SK-N-SH treated with all-trans-retinoic acid at 6 μM for 48 hours (cell line): ENCODE measurements around the gene COL23A1.

Experiments
- ATAC-seq: fragments of 200-7000 bp; cut with Tn5 transposase; 3 replicates; pipeline ENCODE4 v1.9.1; 2020; ENCODE audit warnings: mild to moderate bottlenecking, moderate library complexity
- ARNTL ChIP-seq: fragments of 450-650 bp; formaldehyde crosslinking; IDR thresholded peaks from 2 replicates; pipeline ENCODE4 v1.5.0; 2020; ENCODE audit warnings: low read depth, mild to moderate bottlenecking, moderate library complexity, borderline replicate concordance
- BACH2 ChIP-seq: fragments of 250-450 bp; sonication (Bioruptor Pico); IDR thresholded peaks from 2 replicates; pipeline ENCODE4 v1.9.0; 2021; ENCODE audit warnings: mild to moderate bottlenecking, borderline replicate concordance
- CREB5 ChIP-seq: fragments of 250-450 bp; sonication (Bioruptor Pico); IDR thresholded peaks from 2 replicates; pipeline ENCODE4 v1.5.1; 2020; ENCODE audit warnings: low read depth, mild to moderate bottlenecking, moderate library complexity
- CSDC2 ChIP-seq: fragments of 250-450 bp; sonication (Bioruptor Pico); IDR thresholded peaks from 2 replicates; pipeline ENCODE4 v1.5.0; 2020; ENCODE audit warnings: mild to moderate bottlenecking, moderate library complexity
- CSRNP3 ChIP-seq: fragments of 250-450 bp; sonication (Bioruptor Pico); IDR thresholded peaks from 2 replicates; pipeline ENCODE4 v1.5.1; 2021; ENCODE audit warnings: mild to moderate bottlenecking, moderate library complexity
- ESRRG ChIP-seq: fragments of 250-450 bp; sonication (Bioruptor Pico); IDR thresholded peaks from 2 replicates; pipeline ENCODE4 v1.6.1; 2021; ENCODE audit warnings: mild to moderate bottlenecking
- GLIS3 ChIP-seq: fragments of 250-450 bp; sonication (Bioruptor Pico); IDR thresholded peaks from 2 replicates; pipeline ENCODE4 v1.5.0; 2020; ENCODE audit warnings: mild to moderate bottlenecking, moderate library complexity
- ISL1 ChIP-seq: fragments of 250-450 bp; sonication (Bioruptor Pico); IDR thresholded peaks from 2 replicates; pipeline ENCODE4 v2.1.2; 2022; ENCODE audit warnings: mild to moderate bottlenecking, moderate library complexity
- OSR1 ChIP-seq: fragments of 250-450 bp; sonication (Bioruptor Pico); IDR thresholded peaks from 2 replicates; pipeline ENCODE4 v1.8.0; 2022; ENCODE audit warnings: moderate library complexity, mild to moderate bottlenecking, inconsistent platforms
- PATZ1 ChIP-seq: fragments of 250-450 bp; sonication (Bioruptor Pico); IDR thresholded peaks from 2 replicates; pipeline ENCODE4 v1.8.0; 2020; ENCODE audit warnings: mild to moderate bottlenecking, moderate library complexity, borderline replicate concordance
- PPARA ChIP-seq: fragments of 250-450 bp; sonication (Bioruptor Pico); IDR thresholded peaks from 2 replicates; pipeline ENCODE4 v1.5.0; 2020; ENCODE audit warnings: mild to moderate bottlenecking, borderline replicate concordance
- RARB ChIP-seq: fragments of 250-450 bp; sonication (Bioruptor Pico); IDR thresholded peaks from 2 replicates; pipeline ENCODE4 v1.8.0; 2021; ENCODE audit warnings: mild to moderate bottlenecking, moderate library complexity
- SNAI2 ChIP-seq: fragments of 250-450 bp; sonication (Bioruptor Pico); IDR thresholded peaks from 2 replicates; pipeline ENCODE4 v1.5.0; 2020; ENCODE audit warnings: mild to moderate bottlenecking, moderate library complexity
- TCF4 ChIP-seq: fragments of 250-450 bp; sonication (Bioruptor Pico); IDR thresholded peaks from 2 replicates; pipeline ENCODE4 v1.8.0; 2021; ENCODE audit warnings: mild to moderate bottlenecking, moderate library complexity, borderline replicate concordance
- TOX ChIP-seq: fragments of 250-450 bp; sonication (Bioruptor Pico); IDR thresholded peaks from 2 replicates; pipeline ENCODE4 v1.8.0; 2021; ENCODE audit warnings: mild to moderate bottlenecking, moderate library complexity, borderline replicate concordance
- TSHZ2 ChIP-seq: fragments of 250-450 bp; sonication (Bioruptor Pico); IDR thresholded peaks from 2 replicates; pipeline ENCODE4 v1.5.0; 2020; ENCODE audit warnings: mild to moderate bottlenecking, moderate library complexity
- ZC3H10 ChIP-seq: fragments of 250-450 bp; sonication (Bioruptor Pico); IDR thresholded peaks from 2 replicates; pipeline ENCODE4 v1.5.1; 2021; ENCODE audit warnings: mild to moderate bottlenecking, moderate library complexity
- ZFP3 ChIP-seq: fragments of 250-450 bp; sonication (Bioruptor Pico); IDR thresholded peaks from 2 replicates; pipeline ENCODE4 v1.5.0; 2020; ENCODE audit warnings: mild to moderate bottlenecking, moderate library complexity
- ZFP30 ChIP-seq: fragments of 450-650 bp; formaldehyde crosslinking; IDR thresholded peaks from 2 replicates; pipeline ENCODE4 v1.5.0; 2022; ENCODE audit warnings: mild to moderate bottlenecking, moderate library complexity
- ZNF565 ChIP-seq: fragments of 450-650 bp; formaldehyde crosslinking; conservative IDR thresholded peaks from 2 replicates; pipeline ENCODE4 v1.5.0; 2020; ENCODE audit warnings: low read depth, mild to moderate bottlenecking, moderate library complexity
- ZNF70 ChIP-seq: fragments of 450-650 bp; formaldehyde crosslinking; IDR thresholded peaks from 2 replicates; pipeline ENCODE4 v1.5.0; 2020; ENCODE audit warnings: mild to moderate bottlenecking, moderate library complexity
- ZNF8 ChIP-seq: fragments of 450-650 bp; formaldehyde crosslinking; IDR thresholded peaks from 2 replicates; pipeline ENCODE4 v1.5.0; 2020; ENCODE audit warnings: mild to moderate bottlenecking, moderate library complexity

COL23A1 gene

GRCh38 chr5:178421128-178421527, 169.1 kb downstream of the COL23A1 start (continued):
- TF ChIP-seq TOX (CRISPR knock-in tag) (no peak), TCF4 (CRISPR knock-in tag) (no peak), ZNF565 (CRISPR knock-in tag) (no peak), PPARA (no peak), ZNF70 (no peak), ISL1 (CRISPR knock-in tag) (no peak), CSRNP3 (no peak), SNAI2 (CRISPR knock-in tag) (no peak), ZFP3 (CRISPR knock-in tag) (no peak), ZC3H10 (CRISPR knock-in tag) (no peak), ZNF8 (no peak), OSR1 (no peak)
- TF ChIP-seq, all 23 proteins: peak for 0

- ATAC-seq = no peak
- TF ChIP-seq ISL1 (CRISPR knock-in tag) (no peak), CSDC2 (no peak), CSRNP3 (no peak), TCF4 (CRISPR knock-in tag) (no peak), PATZ1 (no peak), ZFP3 (CRISPR knock-in tag) (no peak), ZNF565 (CRISPR knock-in tag) (no peak), OSR1 (no peak), GLIS3 (no peak), TOX (CRISPR knock-in tag) (no peak), RARB (CRISPR knock-in tag) (no peak), CREB5 (CRISPR knock-in tag) (no peak), ZNF70 (no peak), ZNF8 (no peak), PPARA (no peak), ESRRG (CRISPR knock-in tag) (no peak)
Measured at GRCh38 chr5:178420354-178420781, 169.8 kb downstream of the COL23A1 start.

- no peak for ATAC-seq
- TF ChIP-seq ARNTL (CRISPR knock-in tag) (no peak), ZFP30 (CRISPR knock-in tag) (no peak), ISL1 (CRISPR knock-in tag) (no peak), ZC3H10 (CRISPR knock-in tag) (no peak), CSRNP3 (no peak), TSHZ2 (CRISPR knock-in tag) (no peak), TCF4 (CRISPR knock-in tag) (no peak), ZNF8 (no peak), OSR1 (no peak), ZNF70 (no peak), ZNF565 (CRISPR knock-in tag) (no peak), BACH2 (no peak)
Measured at GRCh38 chr5:178419651-178420050, 170.5 kb downstream of the COL23A1 start.
